ENCODE data around the gene EFEMP1. TPM values are rescaled to one million over a fixed set of nuclear protein-coding genes. Genes with fewer than 3 reads are reported as not detected.
A peak's percentile ranks its signal among the peaks of the same experiment; 100 is the strongest.

EFEMP1 gene
- total and polyA plus RNA-seq, 9 of the 15 experiments (the other 6 are each of a cell fraction or from before 2014, with no cell fraction given), result 0.05 to 6.2 (median 0.22) TPM

DNA sequence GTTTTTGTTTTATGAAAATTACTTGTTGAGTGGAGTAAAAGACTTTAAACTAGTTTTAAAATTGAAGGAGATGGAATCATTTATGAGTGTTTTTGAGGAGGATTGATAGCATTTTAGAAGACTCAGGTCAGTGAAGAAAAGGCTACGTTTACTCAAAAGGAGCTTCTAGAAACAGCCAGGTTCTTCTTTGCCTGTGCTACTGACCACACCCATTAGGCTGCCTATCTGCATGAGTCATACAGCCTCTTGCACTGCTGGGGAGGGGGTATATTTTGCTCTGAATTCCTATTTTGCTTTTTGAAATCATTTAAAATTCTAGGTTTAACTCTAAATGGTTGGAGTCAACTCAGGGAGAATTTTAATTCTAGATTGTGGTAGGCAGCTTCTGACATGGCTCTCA, 22.3 kb downstream of the EFEMP1 start:
- peak; percentile 94 for FAIRE-seq
- H3K9ac ChIP-seq (ENCODE audit: insufficient read depth in 1 of 2, low read depth in 2 of 2, low read length in 2 of 2), result no peak overlapping the region
- DNase-seq (ENCODE audit: extremely low read depth in 1 of 4, low spot score in 3 of 4), result peak; percentile 49 to 64 (median 59)
- POLR2A ChIA-PET, result no interaction called here
- H3K36me3 ChIP-seq (ENCODE audit: control insufficient read depth, insufficient read depth, low read length), result no peaks in the 10 kb centered on the region
- H3K4me3 ChIP-seq, result no peak overlapping the region
- H2AFZ ChIP-seq (ENCODE audit: low read depth, low read length), result peak overlapping the region; percentile 32; the same call in 1 of the 2 replicates
- H3K4me2 ChIP-seq (ENCODE audit: insufficient read depth, low read length), result no peak overlapping the region
- no peaks in the 10 kb centered on the region for H3K27me3 ChIP-seq (ENCODE audit: control insufficient read depth in 2 of 2, insufficient read depth in 2 of 2, low read length in 2 of 2)
- no peaks in the 10 kb centered on the region for H3K9me3 ChIP-seq (replicated peaks; ENCODE audit: control insufficient read depth, insufficient read depth, low read depth, low read length)
- in situ Hi-C loops (cut with MboI) (no loop called here), intact Hi-C loops (cut with micrococcal nuclease) (no loop called here)
- no peaks in the 10 kb centered on the region for H4K20me1 ChIP-seq (replicated peaks; ENCODE audit: control insufficient read depth, insufficient read depth, low read length)
- CTCF ChIA-PET (ENCODE audit: low intra/inter-chr PET ratio), result no interaction called here
- ATAC-seq, result peak; percentile 99
- H3K27ac ChIP-seq (ENCODE audit: extremely low read depth, low read depth, low read length), result no peak overlapping the region
- WGBS (ENCODE audit: insufficient coverage, low coverage, missing lambda C conversion rate), result 0% methylated on average over 1 of the region's 1 CpG
- H3K9me1 ChIP-seq (ENCODE audit: control insufficient read depth, insufficient read depth, low read length), result no peaks in the 10 kb centered on the region
- no peaks in the 10 kb centered on the region for H3K79me2 ChIP-seq (ENCODE audit: control insufficient read depth, insufficient read depth, low read length)
- BruUV-seq (replicated peaks), result no TSS peak
- peaks cover 0 to 5% of the 10 kb centered on the region in 2 experiments; a peak in 2 of 5 replicates for H3K4me1 ChIP-seq (replicated peaks in 1 of 2; ENCODE audit: control insufficient read depth in 2 of 2, insufficient read depth in 2 of 2, low read length in 2 of 2)
- TF ChIP-seq FOS (IDR thresholded peaks at IDR 0.05; ENCODE audit: extremely low read depth, insufficient read length), result peak; percentile 41
- TF ChIP-seq MCM5 (IDR thresholded peaks at IDR 0.05; ENCODE audit: low read depth), result no peak
- TF ChIP-seq SRSF1 (IDR thresholded peaks at IDR 0.05; ENCODE audit: low read depth, low read length), result no peak
- TF ChIP-seq BMI1 (IDR thresholded peaks at IDR 0.05; ENCODE audit: low read length), result no peak
- TF ChIP-seq SIN3B (IDR thresholded peaks at IDR 0.05; ENCODE audit: low read depth), result no peak
- no peak for TF ChIP-seq FOXM1 (IDR thresholded peaks at IDR 0.05; ENCODE audit: low read depth)
- no peak for TF ChIP-seq FOXM1 (CRISPR knock-in tag; IDR thresholded peaks at IDR 0.05; ENCODE audit: low read depth)
- TF ChIP-seq, protein P1, sequence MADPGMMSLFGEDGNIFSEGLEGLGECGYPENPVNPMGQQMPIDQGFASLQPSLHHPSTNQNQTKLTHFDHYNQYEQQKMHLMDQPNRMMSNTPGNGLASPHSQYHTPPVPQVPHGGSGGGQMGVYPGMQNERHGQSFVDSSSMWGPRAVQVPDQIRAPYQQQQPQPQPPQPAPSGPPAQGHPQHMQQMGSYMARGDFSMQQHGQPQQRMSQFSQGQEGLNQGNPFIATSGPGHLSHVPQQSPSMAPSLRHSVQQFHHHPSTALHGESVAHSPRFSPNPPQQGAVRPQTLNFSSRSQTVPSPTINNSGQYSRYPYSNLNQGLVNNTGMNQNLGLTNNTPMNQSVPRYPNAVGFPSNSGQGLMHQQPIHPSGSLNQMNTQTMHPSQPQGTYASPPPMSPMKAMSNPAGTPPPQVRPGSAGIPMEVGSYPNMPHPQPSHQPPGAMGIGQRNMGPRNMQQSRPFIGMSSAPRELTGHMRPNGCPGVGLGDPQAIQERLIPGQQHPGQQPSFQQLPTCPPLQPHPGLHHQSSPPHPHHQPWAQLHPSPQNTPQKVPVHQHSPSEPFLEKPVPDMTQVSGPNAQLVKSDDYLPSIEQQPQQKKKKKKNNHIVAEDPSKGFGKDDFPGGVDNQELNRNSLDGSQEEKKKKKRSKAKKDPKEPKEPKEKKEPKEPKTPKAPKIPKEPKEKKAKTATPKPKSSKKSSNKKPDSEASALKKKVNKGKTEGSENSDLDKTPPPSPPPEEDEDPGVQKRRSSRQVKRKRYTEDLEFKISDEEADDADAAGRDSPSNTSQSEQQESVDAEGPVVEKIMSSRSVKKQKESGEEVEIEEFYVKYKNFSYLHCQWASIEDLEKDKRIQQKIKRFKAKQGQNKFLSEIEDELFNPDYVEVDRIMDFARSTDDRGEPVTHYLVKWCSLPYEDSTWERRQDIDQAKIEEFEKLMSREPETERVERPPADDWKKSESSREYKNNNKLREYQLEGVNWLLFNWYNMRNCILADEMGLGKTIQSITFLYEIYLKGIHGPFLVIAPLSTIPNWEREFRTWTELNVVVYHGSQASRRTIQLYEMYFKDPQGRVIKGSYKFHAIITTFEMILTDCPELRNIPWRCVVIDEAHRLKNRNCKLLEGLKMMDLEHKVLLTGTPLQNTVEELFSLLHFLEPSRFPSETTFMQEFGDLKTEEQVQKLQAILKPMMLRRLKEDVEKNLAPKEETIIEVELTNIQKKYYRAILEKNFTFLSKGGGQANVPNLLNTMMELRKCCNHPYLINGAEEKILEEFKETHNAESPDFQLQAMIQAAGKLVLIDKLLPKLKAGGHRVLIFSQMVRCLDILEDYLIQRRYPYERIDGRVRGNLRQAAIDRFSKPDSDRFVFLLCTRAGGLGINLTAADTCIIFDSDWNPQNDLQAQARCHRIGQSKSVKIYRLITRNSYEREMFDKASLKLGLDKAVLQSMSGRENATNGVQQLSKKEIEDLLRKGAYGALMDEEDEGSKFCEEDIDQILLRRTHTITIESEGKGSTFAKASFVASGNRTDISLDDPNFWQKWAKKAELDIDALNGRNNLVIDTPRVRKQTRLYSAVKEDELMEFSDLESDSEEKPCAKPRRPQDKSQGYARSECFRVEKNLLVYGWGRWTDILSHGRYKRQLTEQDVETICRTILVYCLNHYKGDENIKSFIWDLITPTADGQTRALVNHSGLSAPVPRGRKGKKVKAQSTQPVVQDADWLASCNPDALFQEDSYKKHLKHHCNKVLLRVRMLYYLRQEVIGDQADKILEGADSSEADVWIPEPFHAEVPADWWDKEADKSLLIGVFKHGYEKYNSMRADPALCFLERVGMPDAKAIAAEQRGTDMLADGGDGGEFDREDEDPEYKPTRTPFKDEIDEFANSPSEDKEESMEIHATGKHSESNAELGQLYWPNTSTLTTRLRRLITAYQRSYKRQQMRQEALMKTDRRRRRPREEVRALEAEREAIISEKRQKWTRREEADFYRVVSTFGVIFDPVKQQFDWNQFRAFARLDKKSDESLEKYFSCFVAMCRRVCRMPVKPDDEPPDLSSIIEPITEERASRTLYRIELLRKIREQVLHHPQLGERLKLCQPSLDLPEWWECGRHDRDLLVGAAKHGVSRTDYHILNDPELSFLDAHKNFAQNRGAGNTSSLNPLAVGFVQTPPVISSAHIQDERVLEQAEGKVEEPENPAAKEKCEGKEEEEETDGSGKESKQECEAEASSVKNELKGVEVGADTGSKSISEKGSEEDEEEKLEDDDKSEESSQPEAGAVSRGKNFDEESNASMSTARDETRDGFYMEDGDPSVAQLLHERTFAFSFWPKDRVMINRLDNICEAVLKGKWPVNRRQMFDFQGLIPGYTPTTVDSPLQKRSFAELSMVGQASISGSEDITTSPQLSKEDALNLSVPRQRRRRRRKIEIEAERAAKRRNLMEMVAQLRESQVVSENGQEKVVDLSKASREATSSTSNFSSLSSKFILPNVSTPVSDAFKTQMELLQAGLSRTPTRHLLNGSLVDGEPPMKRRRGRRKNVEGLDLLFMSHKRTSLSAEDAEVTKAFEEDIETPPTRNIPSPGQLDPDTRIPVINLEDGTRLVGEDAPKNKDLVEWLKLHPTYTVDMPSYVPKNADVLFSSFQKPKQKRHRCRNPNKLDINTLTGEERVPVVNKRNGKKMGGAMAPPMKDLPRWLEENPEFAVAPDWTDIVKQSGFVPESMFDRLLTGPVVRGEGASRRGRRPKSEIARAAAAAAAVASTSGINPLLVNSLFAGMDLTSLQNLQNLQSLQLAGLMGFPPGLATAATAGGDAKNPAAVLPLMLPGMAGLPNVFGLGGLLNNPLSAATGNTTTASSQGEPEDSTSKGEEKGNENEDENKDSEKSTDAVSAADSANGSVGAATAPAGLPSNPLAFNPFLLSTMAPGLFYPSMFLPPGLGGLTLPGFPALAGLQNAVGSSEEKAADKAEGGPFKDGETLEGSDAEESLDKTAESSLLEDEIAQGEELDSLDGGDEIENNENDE (IDR thresholded peaks at IDR 0.05; ENCODE audit: low read depth, low read length), result no peak
- TF ChIP-seq, protein P2, sequence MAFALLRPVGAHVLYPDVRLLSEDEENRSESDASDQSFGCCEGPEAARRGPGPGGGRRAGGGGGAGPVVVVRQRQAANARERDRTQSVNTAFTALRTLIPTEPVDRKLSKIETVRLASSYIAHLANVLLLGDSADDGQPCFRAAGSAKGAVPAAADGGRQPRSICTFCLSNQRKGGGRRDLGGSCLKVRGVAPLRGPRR (CRISPR knock-in tag; IDR thresholded peaks at IDR 0.05), result no peak
- no peak for TF ChIP-seq POLR2AphosphoS5 (IDR thresholded peaks at IDR 0.05; ENCODE audit: control insufficient read depth, insufficient read depth, low read depth, low read length)
- TF ChIP-seq TCF7 (IDR thresholded peaks at IDR 0.05; ENCODE audit: borderline replicate concordance), result no peak
- no peak for TF ChIP-seq BCOR (IDR thresholded peaks at IDR 0.05)

Measured in K562 (cell line).